HS-5 (cell line): ENCODE results near the gene PLA2G15.

Experiments used
- DNase-seq: peaks from one replicate; pipeline ENCODE4 v3.0.0-alpha.2; 2012; ENCODE audit warnings: low read depth

The PLA2G15 gene

DNA sequence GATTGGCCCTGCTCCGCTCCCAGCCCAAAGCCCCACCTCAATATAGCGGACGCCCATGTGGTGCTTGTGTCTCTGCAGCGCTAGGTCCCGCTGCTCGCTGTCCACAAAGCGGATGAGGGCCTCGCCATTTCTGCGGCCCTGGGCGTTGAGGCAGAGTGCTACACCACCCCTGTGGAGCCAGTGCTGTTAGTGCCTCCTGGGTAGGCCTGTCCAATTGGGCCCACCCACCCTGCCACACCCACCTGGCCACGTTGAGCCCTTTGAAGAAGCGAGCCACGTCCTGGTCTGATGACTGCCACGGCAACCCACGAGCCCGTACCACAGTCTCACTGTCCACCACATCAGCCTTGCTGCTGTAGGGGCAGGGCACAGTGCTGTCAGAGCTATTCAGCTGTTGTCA, 12.8 kb upstream of the PLA2G15 start:
- DNase-seq: no peak

DNA sequence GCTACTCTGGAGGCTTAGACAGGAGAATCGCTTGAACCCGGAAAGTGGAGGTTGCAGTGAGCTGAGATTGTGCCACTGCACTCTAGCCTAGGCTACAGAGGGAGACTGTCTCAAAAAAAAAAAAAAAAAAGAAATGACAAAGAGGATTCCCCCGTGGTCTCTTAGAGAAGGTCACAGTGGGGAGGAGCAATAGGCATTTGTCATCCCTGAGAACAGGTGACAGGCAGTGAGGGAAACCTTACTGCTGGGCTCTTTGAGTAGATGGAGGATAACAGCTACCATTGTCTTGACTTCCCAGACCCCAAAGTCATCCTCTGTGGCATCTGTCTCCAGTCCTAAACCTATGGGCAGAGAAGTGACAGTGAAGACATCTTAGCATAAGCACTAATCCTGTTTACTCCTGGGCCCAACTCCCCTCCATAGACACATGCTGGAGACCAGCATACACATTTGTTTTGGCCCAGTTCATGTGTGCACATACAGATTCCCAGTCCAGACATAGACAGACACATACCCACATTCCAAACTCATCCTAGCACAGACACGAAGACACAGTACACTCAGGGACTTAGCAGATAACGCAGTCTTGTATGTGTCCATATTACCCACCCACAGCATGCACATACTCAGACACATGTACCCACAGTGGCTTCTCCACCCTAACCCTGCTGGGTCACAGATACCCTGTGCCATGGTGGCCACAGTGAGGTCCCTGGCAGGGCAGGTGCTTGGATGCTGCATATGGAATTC, 11.9 kb upstream of the PLA2G15 start:
- no peak for DNase-seq

GRCh38 chr16:68233835-68234187, 11.4 kb upstream of the PLA2G15 start:
- DNase-seq: no peak

DNA sequence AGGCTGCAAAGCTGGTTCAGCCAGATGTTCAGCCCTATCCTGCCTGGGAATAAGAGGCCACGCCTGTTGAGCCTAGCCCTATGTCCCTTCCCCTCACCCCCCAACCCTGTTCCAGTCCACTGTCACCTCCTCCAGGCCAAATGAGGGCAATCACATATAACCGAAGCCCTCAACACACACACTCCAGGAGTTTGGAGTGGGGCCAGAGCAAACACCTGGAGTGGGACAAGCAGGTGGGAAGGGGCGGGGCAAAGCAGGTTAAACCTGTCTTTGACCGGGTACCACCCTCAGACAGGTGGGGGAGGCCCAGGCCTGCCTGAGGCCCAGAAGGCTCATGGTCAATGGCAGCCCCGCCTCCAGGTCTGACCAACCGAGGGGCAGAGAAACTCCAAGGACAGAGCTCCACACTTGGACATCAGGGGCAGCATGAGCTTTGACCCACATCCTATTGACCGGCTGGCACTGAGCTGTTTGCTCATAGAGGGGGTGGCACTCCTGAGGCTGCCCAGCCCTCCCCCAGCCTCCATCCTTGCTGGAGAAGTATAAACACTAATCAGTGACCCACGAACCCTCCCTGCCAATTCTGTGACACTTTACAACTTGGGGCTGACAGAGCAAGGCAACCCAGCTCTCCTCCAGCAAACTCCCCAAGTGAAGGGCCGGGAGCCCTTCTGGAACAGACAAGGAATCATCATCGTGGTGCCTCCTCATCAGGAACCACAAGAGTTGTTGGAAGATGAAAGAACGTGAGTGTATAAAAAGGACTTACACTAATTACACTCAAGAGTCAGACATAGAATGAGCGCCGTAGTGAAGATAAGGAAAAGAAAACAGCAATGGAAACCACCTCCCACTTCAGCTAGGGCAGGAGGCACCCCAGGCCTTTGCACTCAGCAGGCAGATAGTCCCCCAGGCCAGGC, 10.7 kb upstream of the PLA2G15 start:
- DNase-seq: no peak

DNA sequence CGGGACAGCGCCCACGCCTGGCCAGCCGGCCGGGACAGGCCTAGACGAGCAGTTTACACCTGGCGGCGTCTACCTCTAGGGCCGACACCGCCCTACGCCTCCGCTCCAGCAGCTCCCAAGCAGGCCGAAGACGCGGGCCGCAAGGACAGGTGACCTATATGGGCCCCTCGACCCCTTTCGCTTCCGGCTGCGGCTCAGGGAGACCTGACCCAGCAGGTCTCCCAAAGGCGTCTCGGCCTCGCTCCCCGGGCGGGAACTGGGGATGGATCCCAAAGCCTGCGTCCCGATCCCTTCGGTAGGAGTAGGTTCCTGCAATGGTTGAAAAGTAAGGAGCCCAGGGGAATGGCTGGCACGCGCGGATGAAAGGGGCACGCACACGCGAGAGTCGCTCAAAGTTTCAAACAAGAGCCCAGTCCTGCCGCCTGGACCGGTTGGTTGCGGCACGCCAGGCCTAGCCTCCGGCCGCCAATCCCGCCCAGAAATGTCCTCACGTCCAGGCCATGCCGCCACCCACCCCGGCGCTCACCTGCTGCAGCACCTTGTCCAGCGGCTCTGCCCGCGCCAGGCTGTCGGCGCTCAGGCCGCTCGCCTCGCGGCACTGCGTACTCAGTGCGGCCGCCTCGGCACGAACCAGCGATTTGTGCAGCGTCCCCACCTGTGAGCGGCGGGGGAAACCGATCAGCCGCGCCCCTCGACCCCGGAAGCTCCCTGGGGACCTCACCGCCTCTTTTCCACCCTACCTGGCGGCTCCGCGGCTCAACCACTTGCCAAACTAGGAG, 9.9 kb upstream of the PLA2G15 start:
- DNase-seq: no peak

- no peak for DNase-seq
Observed at GRCh38 chr16:68235887-68236136, 9.4 kb upstream of the PLA2G15 start, which contains the start of gene ESRP2. Gene ESRP2 (minus strand): TSS chr16:68236127. CDS start chr16:68236045, 82 bp downstream.

GRCh38 chr16:68236137-68236825, 8.9 kb upstream of the PLA2G15 start:
- no peak for DNase-seq

DNA sequence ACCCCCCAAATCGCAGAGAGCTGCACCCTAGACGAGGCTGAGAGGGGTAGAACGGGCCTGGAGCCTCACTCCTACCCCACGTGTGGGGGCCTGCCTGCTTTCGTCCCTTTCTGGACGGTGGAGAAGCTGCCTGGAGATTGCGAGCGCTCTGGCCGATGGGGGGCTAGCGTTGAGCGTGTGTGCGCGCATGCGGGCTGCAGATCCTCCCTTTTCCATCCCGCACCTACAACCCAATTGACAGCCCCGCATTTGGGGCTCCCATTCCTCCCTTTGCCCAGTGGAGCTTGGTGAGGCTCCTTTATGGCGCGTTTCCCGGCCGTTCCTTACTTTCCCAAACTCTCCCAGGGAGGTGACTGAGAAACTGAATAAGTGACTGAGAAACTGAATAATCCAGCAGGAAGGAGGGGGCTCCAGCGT, 8.3 kb upstream of the PLA2G15 start:
- no peak for DNase-seq

DNA sequence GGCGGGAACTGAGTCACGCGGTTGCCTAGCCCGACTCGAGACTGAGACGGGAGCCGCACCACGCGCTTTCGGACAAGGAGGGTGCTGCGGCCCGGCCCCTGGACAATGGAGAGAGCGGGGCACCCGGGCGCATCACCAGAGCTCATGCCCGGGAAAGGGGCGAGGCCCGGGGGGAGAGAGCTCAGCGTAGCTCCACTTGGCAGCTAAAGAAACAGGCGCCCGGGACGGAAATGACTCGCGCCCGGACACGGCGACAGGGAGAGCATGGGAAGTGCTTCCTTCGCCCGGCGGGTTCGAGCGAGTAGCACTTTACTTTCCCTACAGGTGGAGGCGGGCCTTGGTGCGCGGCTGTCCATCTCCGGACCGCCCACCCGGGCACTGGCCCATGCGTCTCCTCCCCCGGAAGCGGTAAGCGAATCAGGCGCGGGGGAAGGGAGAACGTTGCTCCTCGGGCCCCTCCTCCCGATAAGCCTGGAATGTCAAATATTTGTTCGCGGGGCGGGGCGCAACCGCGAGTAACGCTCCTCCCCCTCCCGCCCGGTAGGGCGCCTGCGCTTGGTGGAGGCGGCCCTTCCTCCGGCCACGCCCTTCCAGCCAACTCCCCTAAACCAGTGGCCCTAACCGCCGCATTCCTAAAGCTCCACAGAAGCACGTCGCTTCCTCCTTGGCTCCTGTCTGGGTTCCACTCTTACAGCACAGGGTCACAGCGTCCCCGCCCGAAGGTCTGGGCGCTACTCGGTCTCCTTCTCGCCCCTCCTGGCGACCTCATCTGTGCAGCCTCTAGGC, 7.7 kb upstream of the PLA2G15 start:
- peak; percentile 96 for DNase-seq

GRCh38 chr16:68238029-68238345, 7.2 kb upstream of the PLA2G15 start:
- DNase-seq: no peak

DNA sequence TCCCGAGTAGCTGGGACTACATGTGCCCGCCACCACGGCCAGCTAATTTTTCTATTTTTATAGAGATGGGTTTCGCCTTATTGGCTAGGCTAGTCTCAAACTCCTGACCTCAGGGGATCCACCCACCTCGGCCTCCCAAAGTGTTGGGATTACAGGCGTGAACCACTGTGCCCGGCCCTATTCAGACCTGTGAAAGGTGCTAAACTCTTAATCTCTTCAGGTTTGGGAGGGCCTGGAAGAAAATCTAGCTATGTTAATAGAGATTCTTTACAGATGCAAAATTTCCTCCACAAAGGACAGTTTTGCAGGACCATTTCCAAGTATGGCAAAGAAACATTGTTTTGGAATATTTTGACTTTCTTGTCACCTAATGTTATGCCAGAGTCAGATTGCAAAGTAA, 3.1 kb upstream of the PLA2G15 start:
- no peak for DNase-seq

GRCh38 chr16:68242926-68243858, 2.0 kb upstream of the PLA2G15 start:
- DNase-seq: no peak

- no peak for DNase-seq
Observed at GRCh38 chr16:68244481-68244902, 681 bp upstream of the PLA2G15 start.

GRCh38 chr16:68246121-68246520, 948 bp downstream of the PLA2G15 start:
- no peak for DNase-seq

DNA sequence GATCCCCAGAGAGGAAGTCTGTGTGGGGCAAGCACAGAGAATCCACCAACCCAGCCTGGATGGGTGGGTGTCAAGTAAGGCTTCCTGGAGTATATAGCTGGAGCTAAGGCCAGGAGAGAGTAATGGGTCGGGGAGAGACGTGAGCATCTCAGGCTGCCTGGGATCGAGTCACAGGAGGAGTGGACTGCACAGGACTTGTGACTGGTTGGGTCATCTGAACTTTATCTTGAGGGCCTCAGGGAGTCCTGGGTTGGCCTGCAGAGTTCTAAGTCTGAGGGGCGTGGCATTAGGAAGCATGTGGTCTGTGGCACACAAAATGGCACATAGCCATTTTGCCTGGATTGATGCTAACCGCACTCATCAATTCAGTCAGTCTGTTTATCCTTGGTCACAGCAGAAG, 1.5 kb downstream of the PLA2G15 start:
- DNase-seq: no peak

- DNase-seq: no peak
Observed at GRCh38 chr16:68247400-68247799, 2.2 kb downstream of the PLA2G15 start.

DNA sequence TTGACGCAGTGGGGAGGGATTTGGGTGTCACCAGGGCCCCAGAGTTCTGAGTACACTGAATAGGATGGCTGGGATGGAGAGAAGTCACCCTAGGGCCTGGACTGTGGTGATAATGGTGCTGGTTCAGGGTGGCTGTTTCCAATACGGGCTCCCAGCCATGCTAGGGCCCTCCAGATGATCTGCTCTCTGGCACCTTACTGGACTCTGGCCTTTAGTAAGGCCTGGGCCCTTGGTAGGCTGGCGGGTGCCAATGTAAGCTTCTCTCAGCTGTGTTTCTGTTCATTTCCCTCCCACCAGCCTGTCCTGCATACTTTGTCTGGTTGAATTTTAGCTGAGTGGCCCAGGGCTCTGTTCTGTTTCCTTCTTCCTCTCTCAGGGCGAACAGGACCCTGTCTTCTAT, 2.8 kb downstream of the PLA2G15 start:
- no peak for DNase-seq

GRCh38 chr16:68249371-68249770, 4.2 kb downstream of the PLA2G15 start:
- DNase-seq: no peak

DNA sequence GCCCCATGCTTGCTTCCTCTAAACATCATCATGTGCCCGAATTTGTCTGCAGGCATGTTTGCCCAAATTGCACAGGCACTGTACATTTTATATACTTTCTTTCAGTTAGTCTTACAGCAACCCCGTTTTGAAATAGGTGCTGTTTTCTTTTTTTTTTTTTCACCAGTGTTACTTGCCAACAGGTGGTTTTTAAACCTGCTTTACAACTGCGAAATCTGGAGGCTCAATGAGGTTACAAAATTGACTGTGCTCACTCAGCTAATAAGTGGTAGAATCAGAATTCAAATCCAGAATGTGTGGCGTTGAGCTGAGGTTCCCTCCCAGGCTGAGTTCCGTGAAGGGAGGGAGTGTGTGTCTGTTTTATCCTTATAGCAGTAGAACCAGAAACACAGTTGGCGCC, 5.8 kb downstream of the PLA2G15 start:
- no peak for DNase-seq

GRCh38 chr16:68251832-68252231, 6.7 kb downstream of the PLA2G15 start:
- no peak for DNase-seq
